Measurements from ENCODE around the gene LDLRAD4. TPM values are rescaled to one million over a fixed set of nuclear protein-coding genes. Genes with fewer than 3 reads are reported as not detected.
A peak's percentile ranks its signal among the peaks of the same experiment; 100 is the strongest.

Gene LDLRAD4
- polyA plus RNA-seq (2013), result 13.8 TPM

GRCh38 chr18:13218368-13218991 is at the start of gene LDLRAD4:
Gene LDLRAD4, plus strand, starts transcription at chr18:13218760.
- Histone ChIP-seq H3K9me3 (ENCODE audit: control extremely low read depth in 1 of 5, control insufficient read depth in 4 of 5, insufficient read depth in 2 of 5, low read depth in 1 of 5, low read length in 4 of 5) (no peaks in the 10 kb centered on the region), H3K4me1 (ENCODE audit: control extremely low read depth in 1 of 4, control insufficient read depth in 4 of 4, insufficient read depth in 4 of 4, low read length in 3 of 4) (peaks cover 17 to 54% (median 42%) of the 10 kb centered on the region in 4 experiments), H3K36me3 (ENCODE audit: control insufficient read depth in 4 of 4, insufficient read depth in 4 of 4, low read length in 3 of 4) (no peaks in the 10 kb centered on the region), H3K4me3 (ENCODE audit: control insufficient read depth in 1 of 7, extremely low read depth in 1 of 7, insufficient read depth in 4 of 7, low read depth in 2 of 7, low read length in 6 of 7) (peak within 1 kb of the TSS; percentile 68 to 95 (median 81)), H3K27me3 (replicated peaks in 2 of 5; ENCODE audit: control insufficient read depth in 4 of 5, insufficient read depth in 5 of 5, low read length in 4 of 5) (no peaks in the 10 kb centered on the region), H3K27ac (ENCODE audit: insufficient read depth in 1 of 2, low read depth in 1 of 2, low read length in 2 of 2, poor library complexity in 1 of 2, severe bottlenecking in 2 of 2) (peak within 1 kb of the TSS; percentile 46 to 61)
- WGBS (ENCODE audit: insufficient coverage), result 0% methylated on average over 41 of the region's 57 CpGs
- CTCF ChIA-PET, result interaction anchor here (1.0 to 1.5 kb wide), 3 partner anchors 15 to 306 kb away, joined by 3 to 5 read pairs (median 4); no protein-coding TSS in a partner anchor
- peak; percentile 49 to 86 (median 82) for DNase-seq
- POLR2A ChIA-PET, result interaction anchor here (3.3 kb wide), 1 partner anchor 394 kb away, joined by 9 read pairs; no protein-coding TSS in a partner anchor

GRCh38 chr18:13173578-13174145 is 44.9 kb upstream of the LDLRAD4 start:
- H3K4me1 ChIP-seq (ENCODE audit: control extremely low read depth in 1 of 4, control insufficient read depth in 4 of 4, insufficient read depth in 4 of 4, low read length in 3 of 4), result no peaks in the 10 kb centered on the region
- H3K27ac ChIP-seq (ENCODE audit: insufficient read depth in 1 of 2, low read depth in 1 of 2, low read length in 2 of 2, poor library complexity in 1 of 2, severe bottlenecking in 2 of 2), result no peak overlapping the region
- POLR2A ChIA-PET, result no interaction called here
- no peak for DNase-seq
- peaks cover 0 to 4% (median 0%) of the 10 kb centered on the region in 5 experiments for H3K27me3 ChIP-seq (replicated peaks in 2 of 5; ENCODE audit: control insufficient read depth in 4 of 5, insufficient read depth in 5 of 5, low read length in 4 of 5)
- no peaks in the 10 kb centered on the region for H3K9me3 ChIP-seq (ENCODE audit: control extremely low read depth in 1 of 5, control insufficient read depth in 4 of 5, insufficient read depth in 2 of 5, low read depth in 1 of 5, low read length in 4 of 5)
- H3K36me3 ChIP-seq (ENCODE audit: control insufficient read depth in 4 of 4, insufficient read depth in 4 of 4, low read length in 3 of 4), result no peaks in the 10 kb centered on the region
- CTCF ChIA-PET, result interaction anchor here (1.3 kb wide), 2 partner anchors 8 to 51 kb away, joined by 3 to 4 read pairs; no protein-coding TSS in a partner anchor
- no peak overlapping the region for H3K4me3 ChIP-seq (ENCODE audit: control insufficient read depth in 1 of 7, extremely low read depth in 1 of 7, insufficient read depth in 4 of 7, low read depth in 2 of 7, low read length in 6 of 7)
- 97% methylated on average over 14 of the region's 14 CpGs for WGBS (ENCODE audit: insufficient coverage)

- DNase-seq, result no peak
- ChIA-PET POLR2A (no interaction called here), CTCF (no interaction called here)
- 79% methylated on average over 6 of the region's 8 CpGs for WGBS (ENCODE audit: insufficient coverage)
- Histone ChIP-seq H3K4me1 (ENCODE audit: control extremely low read depth in 1 of 4, control insufficient read depth in 4 of 4, insufficient read depth in 4 of 4, low read length in 3 of 4) (no peaks in the 10 kb centered on the region), H3K27me3 (replicated peaks in 2 of 5; ENCODE audit: control insufficient read depth in 4 of 5, insufficient read depth in 5 of 5, low read length in 4 of 5) (peaks cover 0 to 4% (median 0%) of the 10 kb centered on the region in 5 experiments), H3K36me3 (ENCODE audit: control insufficient read depth in 4 of 4, insufficient read depth in 4 of 4, low read length in 3 of 4) (no peaks in the 10 kb centered on the region), H3K9me3 (ENCODE audit: control extremely low read depth in 1 of 5, control insufficient read depth in 4 of 5, insufficient read depth in 2 of 5, low read depth in 1 of 5, low read length in 4 of 5) (no peaks in the 10 kb centered on the region), H3K27ac (ENCODE audit: insufficient read depth in 1 of 2, low read depth in 1 of 2, low read length in 2 of 2, poor library complexity in 1 of 2, severe bottlenecking in 2 of 2) (no peak overlapping the region), H3K4me3 (ENCODE audit: control insufficient read depth in 1 of 7, extremely low read depth in 1 of 7, insufficient read depth in 4 of 7, low read depth in 2 of 7, low read length in 6 of 7) (no peak overlapping the region)
These were observed 43.3 kb upstream of the LDLRAD4 start for GRCh38 chr18:13175266-13175665.

GRCh38 chr18:13175754-13176210 is 42.8 kb upstream of the LDLRAD4 start:
- H3K27me3 ChIP-seq (replicated peaks in 2 of 5; ENCODE audit: control insufficient read depth in 4 of 5, insufficient read depth in 5 of 5, low read length in 4 of 5), result peaks cover 0 to 4% (median 0%) of the 10 kb centered on the region in 5 experiments
- H3K27ac ChIP-seq (ENCODE audit: insufficient read depth in 1 of 2, low read depth in 1 of 2, low read length in 2 of 2, poor library complexity in 1 of 2, severe bottlenecking in 2 of 2), result no peak overlapping the region
- POLR2A ChIA-PET, result no interaction called here
- no peaks in the 10 kb centered on the region for H3K36me3 ChIP-seq (ENCODE audit: control insufficient read depth in 4 of 4, insufficient read depth in 4 of 4, low read length in 3 of 4)
- CTCF ChIA-PET, result no interaction called here
- 100% methylated on average over 6 of the region's 6 CpGs for WGBS (ENCODE audit: insufficient coverage)
- no peak overlapping the region for H3K4me3 ChIP-seq (ENCODE audit: control insufficient read depth in 1 of 7, extremely low read depth in 1 of 7, insufficient read depth in 4 of 7, low read depth in 2 of 7, low read length in 6 of 7)
- H3K9me3 ChIP-seq (ENCODE audit: control extremely low read depth in 1 of 5, control insufficient read depth in 4 of 5, insufficient read depth in 2 of 5, low read depth in 1 of 5, low read length in 4 of 5), result no peaks in the 10 kb centered on the region
- H3K4me1 ChIP-seq (ENCODE audit: control extremely low read depth in 1 of 4, control insufficient read depth in 4 of 4, insufficient read depth in 4 of 4, low read length in 3 of 4), result no peaks in the 10 kb centered on the region
- DNase-seq, result no peak

- no peaks in the 10 kb centered on the region for H3K36me3 ChIP-seq (ENCODE audit: control insufficient read depth in 4 of 4, insufficient read depth in 4 of 4, low read length in 3 of 4)
- no peaks in the 10 kb centered on the region for H3K9me3 ChIP-seq (ENCODE audit: control extremely low read depth in 1 of 5, control insufficient read depth in 4 of 5, insufficient read depth in 2 of 5, low read depth in 1 of 5, low read length in 4 of 5)
- no peaks in the 10 kb centered on the region for H3K4me1 ChIP-seq (ENCODE audit: control extremely low read depth in 1 of 4, control insufficient read depth in 4 of 4, insufficient read depth in 4 of 4, low read length in 3 of 4)
- 93% methylated on average over 12 of the region's 13 CpGs for WGBS (ENCODE audit: insufficient coverage)
- no peak for DNase-seq
- peak overlapping the region in 1 of 7 experiments; percentile 47 for H3K4me3 ChIP-seq (ENCODE audit: control insufficient read depth in 1 of 7, extremely low read depth in 1 of 7, insufficient read depth in 4 of 7, low read depth in 2 of 7, low read length in 6 of 7)
- H3K27ac ChIP-seq (ENCODE audit: insufficient read depth in 1 of 2, low read depth in 1 of 2, low read length in 2 of 2, poor library complexity in 1 of 2, severe bottlenecking in 2 of 2), result no peak overlapping the region
- H3K27me3 ChIP-seq (replicated peaks in 2 of 5; ENCODE audit: control insufficient read depth in 4 of 5, insufficient read depth in 5 of 5, low read length in 4 of 5), result no peaks in the 10 kb centered on the region
- CTCF ChIA-PET, result interaction anchor here (1.0 kb wide), 2 partner anchors 12 to 15 kb away, joined by 3 read pairs; no protein-coding TSS in a partner anchor
- POLR2A ChIA-PET, result no interaction called here
These were observed 41.7 kb upstream of the LDLRAD4 start for GRCh38 chr18:13176847-13177246.

GRCh38 chr18:13178197-13178596 is 40.4 kb upstream of the LDLRAD4 start:
- H3K9me3 ChIP-seq (ENCODE audit: control extremely low read depth in 1 of 5, control insufficient read depth in 4 of 5, insufficient read depth in 2 of 5, low read depth in 1 of 5, low read length in 4 of 5), result no peaks in the 10 kb centered on the region
- H3K27ac ChIP-seq (ENCODE audit: insufficient read depth in 1 of 2, low read depth in 1 of 2, low read length in 2 of 2, poor library complexity in 1 of 2, severe bottlenecking in 2 of 2), result no peak overlapping the region
- CTCF ChIA-PET, result no interaction called here
- WGBS (ENCODE audit: insufficient coverage), result 100% methylated on average over 4 of the region's 7 CpGs
- H3K4me3 ChIP-seq (ENCODE audit: control insufficient read depth in 1 of 7, extremely low read depth in 1 of 7, insufficient read depth in 4 of 7, low read depth in 2 of 7, low read length in 6 of 7), result no peak overlapping the region
- no peaks in the 10 kb centered on the region for H3K4me1 ChIP-seq (ENCODE audit: control extremely low read depth in 1 of 4, control insufficient read depth in 4 of 4, insufficient read depth in 4 of 4, low read length in 3 of 4)
- POLR2A ChIA-PET, result no interaction called here
- no peak for DNase-seq
- H3K27me3 ChIP-seq (replicated peaks in 2 of 5; ENCODE audit: control insufficient read depth in 4 of 5, insufficient read depth in 5 of 5, low read length in 4 of 5), result no peaks in the 10 kb centered on the region
- H3K36me3 ChIP-seq (ENCODE audit: control insufficient read depth in 4 of 4, insufficient read depth in 4 of 4, low read length in 3 of 4), result no peaks in the 10 kb centered on the region

GRCh38 chr18:13178976-13179375 is 39.6 kb upstream of the LDLRAD4 start:
- Histone ChIP-seq H3K4me3 (ENCODE audit: control insufficient read depth in 1 of 7, extremely low read depth in 1 of 7, insufficient read depth in 4 of 7, low read depth in 2 of 7, low read length in 6 of 7) (no peak overlapping the region), H3K27ac (ENCODE audit: insufficient read depth in 1 of 2, low read depth in 1 of 2, low read length in 2 of 2, poor library complexity in 1 of 2, severe bottlenecking in 2 of 2) (no peak overlapping the region), H3K9me3 (ENCODE audit: control extremely low read depth in 1 of 5, control insufficient read depth in 4 of 5, insufficient read depth in 2 of 5, low read depth in 1 of 5, low read length in 4 of 5) (no peaks in the 10 kb centered on the region), H3K27me3 (replicated peaks in 2 of 5; ENCODE audit: control insufficient read depth in 4 of 5, insufficient read depth in 5 of 5, low read length in 4 of 5) (no peaks in the 10 kb centered on the region), H3K4me1 (ENCODE audit: control extremely low read depth in 1 of 4, control insufficient read depth in 4 of 4, insufficient read depth in 4 of 4, low read length in 3 of 4) (no peaks in the 10 kb centered on the region), H3K36me3 (ENCODE audit: control insufficient read depth in 4 of 4, insufficient read depth in 4 of 4, low read length in 3 of 4) (no peaks in the 10 kb centered on the region)
- POLR2A ChIA-PET, result no interaction called here
- CTCF ChIA-PET, result no interaction called here
- WGBS (ENCODE audit: insufficient coverage), result no CpG with 5 or more reads among the region's 4 CpGs
- peak in 1 of 3 donors; percentile 8 for DNase-seq
